H1 (cell line): ENCODE measurements around the gene NAIF1. TPM values are rescaled to one million over a fixed set of nuclear protein-coding genes. Genes with fewer than 3 reads are reported as not detected.

Experiments used
- CTCF ChIA-PET: fragments of 300-600 bp; sonication (Branson Sonifier 250); formaldehyde crosslinking; loops from one replicate; lab custom pipeline; 2021; ENCODE audit not compliant: partially characterized antibody; lab: Charles Lee
- POLR2A ChIA-PET: fragments of 300-600 bp; sonication (Branson Sonifier 250); formaldehyde crosslinking; loops from one replicate; lab custom pipeline; 2021; ENCODE audit warnings: inconsistent platforms; ENCODE audit not compliant: partially characterized antibody; lab: Charles Lee
- DNase-seq, 2 experiments: peaks; one replicate each; pipeline versions ENCODE4 v3.0.0 to v3.0.0-alpha.2; 2010 to 2022; ENCODE audit warnings: low spot score in 2 of 2, low read depth in 1 of 2, mixed read lengths in 1 of 2
- FAIRE-seq: peaks from 2 replicates; lab custom pipeline; 2011; peaks lifted over from hg19 to GRCh38; lab: Jason Lieb, UNC
- H2AFZ ChIP-seq: 2 replicates; pipeline ENCODE4 v1.8.1; 2012; ENCODE audit warnings: low read length, inconsistent platforms
- H2AK5ac ChIP-seq: 2 replicates; pipeline ENCODE4 v1.6.1; 2013; ENCODE audit warnings: low read depth, low read length
- H2BK120ac ChIP-seq: replicated peaks from 2 replicates; pipeline ENCODE3; 2013; ENCODE audit warnings: low read depth, low read length, inconsistent platforms
- H2BK12ac ChIP-seq: 2 replicates; pipeline ENCODE4 v1.6.1; 2013; ENCODE audit warnings: low read depth, low read length
- H2BK15ac ChIP-seq: 2 replicates; pipeline ENCODE4 v1.6.1; 2013; ENCODE audit warnings: low read length
- H2BK20ac ChIP-seq: 2 replicates; pipeline ENCODE4 v1.6.1; 2013; ENCODE audit warnings: low read length
- H2BK5ac ChIP-seq: 2 replicates; pipeline ENCODE4 v1.6.1; 2013; ENCODE audit warnings: low read depth, low read length
- H3K14ac ChIP-seq: 2 replicates; pipeline ENCODE4 v1.6.1; 2013; ENCODE audit warnings: inconsistent platforms; ENCODE audit not compliant: insufficient read length
- H3K18ac ChIP-seq: 2 replicates; pipeline ENCODE4 v1.6.1; 2013; ENCODE audit warnings: low read length; ENCODE audit errors: extremely low read depth
- H3K23ac ChIP-seq: 2 replicates; pipeline ENCODE4 v1.6.1; 2013; ENCODE audit warnings: inconsistent platforms; ENCODE audit not compliant: insufficient read length
- H3K23me2 ChIP-seq: 2 replicates; pipeline ENCODE4 v1.6.1; 2013; ENCODE audit warnings: low read depth, low read length
- H3K27ac ChIP-seq: 2 replicates; pipeline ENCODE4 v1.6.1; 2011; ENCODE audit warnings: low read depth, low read length, inconsistent platforms
- H3K27me3 ChIP-seq, 4 experiments: replicated peaks in 1 of 4; 1 replicate in 1 of 4; 2 replicates in 3 of 4; pipeline versions ENCODE4 v1.6.1 to v1.8.1; 2011 to 2013; ENCODE audit warnings: low read length in 3 of 4, mild to moderate bottlenecking in 3 of 4, inconsistent platforms in 2 of 4, mixed read lengths in 2 of 4, moderate library complexity in 1 of 4; ENCODE audit not compliant: control insufficient read depth in 3 of 4, insufficient read depth in 3 of 4; ENCODE audit errors: extremely low read depth in 1 of 4
- H3K36me3 ChIP-seq, 4 experiments: 2 replicates each; pipeline versions ENCODE4 v1.6.1 to v1.8.1; 2011 to 2013; ENCODE audit warnings: mild to moderate bottlenecking in 4 of 4, low read length in 3 of 4, moderate library complexity in 2 of 4, control low read depth in 1 of 4, inconsistent platforms in 1 of 4; ENCODE audit not compliant: insufficient read depth in 4 of 4, control insufficient read depth in 2 of 4
- H3K4ac ChIP-seq: replicated peaks from 2 replicates; pipeline ENCODE3; 2013; ENCODE audit warnings: low read length, low read depth, mixed read lengths, inconsistent platforms; ENCODE audit not compliant: insufficient read length
- H3K4me1 ChIP-seq, 4 experiments: replicated peaks in 1 of 4; 1 replicate in 1 of 4; 2 replicates in 3 of 4; pipeline versions ENCODE4 v1.6.1 to v1.8.1; 2011 to 2013; ENCODE audit warnings: low read length in 3 of 4, inconsistent platforms in 2 of 4, mixed read lengths in 1 of 4; ENCODE audit not compliant: insufficient read depth in 4 of 4, control insufficient read depth in 3 of 4
- H3K4me2 ChIP-seq, 2 experiments: 2 replicates each; pipeline versions ENCODE4 v1.6.1 to v1.8.1; 2011 to 2013; ENCODE audit warnings: low read depth in 2 of 2, low read length in 2 of 2, control low read depth in 1 of 2, inconsistent platforms in 1 of 2, mild to moderate bottlenecking in 1 of 2; ENCODE audit not compliant: insufficient read depth in 1 of 2
- H3K4me3 ChIP-seq, 4 experiments: fragments of 200-600, 300-600 bp in 1 of 4; sonication (generic), shearing (Covaris generic), sonication (Bioruptor Twin) in 1 of 4; 2 replicates each; pipeline versions ENCODE4 v1.5.1 to v1.8.1; 2011 to 2016; ENCODE audit warnings: low read length in 4 of 4, low read depth in 3 of 4, control low read depth in 2 of 4, inconsistent platforms in 2 of 4, mild to moderate bottlenecking in 2 of 4, mixed read lengths in 1 of 4, moderate library complexity in 1 of 4; ENCODE audit not compliant: insufficient read depth in 2 of 4; ENCODE audit errors: extremely low read depth in 1 of 4
- H3K56ac ChIP-seq: replicated peaks from 2 replicates; pipeline ENCODE3; 2013; ENCODE audit warnings: low read depth, mild to moderate bottlenecking, mixed read lengths, low read length, inconsistent platforms; ENCODE audit not compliant: insufficient read length
- H3K79me1 ChIP-seq: 2 replicates; pipeline ENCODE4 v1.6.1; 2013; ENCODE audit warnings: low read depth, low read length, control low read depth
- H3K79me2 ChIP-seq, 2 experiments: 2 replicates each; pipeline versions ENCODE4 v1.6.1 to v1.8.1; 2012 to 2013; ENCODE audit warnings: low read length in 2 of 2, mild to moderate bottlenecking in 2 of 2, inconsistent platforms in 1 of 2; ENCODE audit not compliant: insufficient read depth in 2 of 2, control insufficient read depth in 1 of 2
- H3K9ac ChIP-seq, 4 experiments: replicated peaks in 1 of 4; 1 replicate in 1 of 4; 2 replicates in 3 of 4; pipeline versions ENCODE4 v1.6.1 to v1.8.1; 2011 to 2013; ENCODE audit warnings: low read depth in 3 of 4, low read length in 3 of 4, control low read depth in 2 of 4, mild to moderate bottlenecking in 2 of 4, moderate library complexity in 2 of 4, inconsistent platforms in 1 of 4; ENCODE audit errors: extremely low read depth in 1 of 4
- H3K9me3 ChIP-seq, 2 experiments: 2 replicates each; pipeline versions ENCODE4 v1.6.1 to v1.8.1; 2012 to 2013; ENCODE audit warnings: mild to moderate bottlenecking in 2 of 2, moderate library complexity in 2 of 2, control low read depth in 1 of 2, inconsistent platforms in 1 of 2, low read depth in 1 of 2, low read length in 1 of 2, mixed read lengths in 1 of 2; ENCODE audit not compliant: insufficient read depth in 2 of 2
- H4K20me1 ChIP-seq, 2 experiments: replicated peaks in 1 of 2; 2 replicates each; pipeline versions ENCODE3 to v1.8.1; 2011 to 2013; ENCODE audit warnings: inconsistent platforms in 2 of 2, low read length in 2 of 2, mild to moderate bottlenecking in 1 of 2; ENCODE audit not compliant: insufficient read depth in 2 of 2, control insufficient read depth in 1 of 2
- H4K5ac ChIP-seq: 2 replicates; pipeline ENCODE4 v1.6.1; 2013; ENCODE audit warnings: low read length, low read depth, mixed read lengths, inconsistent platforms; ENCODE audit not compliant: insufficient read length
- H4K8ac ChIP-seq: 2 replicates; pipeline ENCODE4 v1.8.0; 2013; ENCODE audit warnings: mild to moderate bottlenecking, moderate library complexity, low read length, inconsistent platforms; ENCODE audit not compliant: insufficient read depth; ENCODE audit errors: extremely low read depth
- H4K91ac ChIP-seq: replicated peaks from 2 replicates; pipeline ENCODE3; 2013; ENCODE audit warnings: low read length, mixed read lengths, inconsistent platforms; ENCODE audit not compliant: insufficient read length
- BRCA1 ChIP-seq: IDR thresholded peaks from 2 replicates; pipeline ENCODE4 v1.6.1; 2012; ENCODE audit warnings: low read depth, low read length, improper control_type of control experiment
- CBX8 ChIP-seq: fragments of 300-800, 300-1000 bp; sonication (generic); IDR thresholded peaks from 2 replicates; pipeline ENCODE4 v1.7.1; 2016; ENCODE audit warnings: low read depth, low read length, borderline replicate concordance
- CHD2 ChIP-seq: IDR thresholded peaks from 2 replicates; pipeline ENCODE4 v1.6.1; 2012; ENCODE audit warnings: low read length, improper control_type of control experiment
- E2F6 ChIP-seq: IDR thresholded peaks from 2 replicates; pipeline ENCODE4 v1.6.1; 2012; ENCODE audit warnings: inconsistent platforms
- FOSL1 ChIP-seq: IDR thresholded peaks from 2 replicates; pipeline ENCODE4 v1.6.1; 2011; ENCODE audit warnings: mild to moderate bottlenecking, low read depth, low read length, moderate library complexity; ENCODE audit not compliant: insufficient read depth
- KDM4A ChIP-seq: IDR thresholded peaks from one replicate; pipeline ENCODE4 v1.7.1; 2012; ENCODE audit warnings: low read depth, mild to moderate bottlenecking, moderate library complexity, low read length, inconsistent platforms; ENCODE audit not compliant: severe bottlenecking
- TAF7 ChIP-seq: optimal IDR thresholded peaks from 2 replicates; pipeline ENCODE3; 2011; ENCODE audit warnings: low read depth, mild to moderate bottlenecking, inconsistent platforms, low read length, moderate library complexity, borderline replicate concordance
- WGBS, 2 experiments: shearing (Covaris generic) in 1 of 2; methylation state at CpG; one replicate each; pipeline versions ENCODE4 v1.1.6 to v1.1.7; 2013 to 2015; ENCODE audit warnings: low lambda C conversion rate in 2 of 2, mixed read lengths in 2 of 2, inconsistent platforms in 1 of 2, low coverage in 1 of 2, missing lambda C conversion rate in 1 of 2; ENCODE audit not compliant: insufficient replicate concordance in 2 of 2, insufficient coverage in 1 of 2, insufficient read length in 1 of 2; ENCODE audit errors: extremely low coverage in 1 of 2, missing lambda C conversion rate in 1 of 2; 5-methylcytosine and 5-hydroxymethylcytosine counted together
- long read RNA-seq, 2 experiments: library from RNA in 1 of 2; library from capped mRNA in 1 of 2; stranded (forward); transcript quantifications; one replicate each; pipeline ENCODE4 v2.0.0, GENCODE V29; 2021; ENCODE audit warnings: inconsistent platforms in 1 of 2
- polyA minus RNA-seq, 3 experiments: library from RNA; depleted of rRNA, polyadenylated mRNA; stranded (reverse); fragments of >200 nt; gene quantifications; 1 replicate in 2 of 3; 2 replicates in 1 of 3; pipeline ENCODE4 v1.2.3, GENCODE V29; 2011
- polyA plus RNA-seq, 7 experiments: library from polyadenylated mRNA; depleted of rRNA in 3 of 7; stranded (reverse) in 5 of 7; unstranded in 2 of 7; fragments of >200 nt in 5 of 7; fragments of 200-250 nt in 2 of 7; gene quantifications; 1 replicate in 5 of 7; 2 replicates in 1 of 7; 4 replicates in 1 of 7; pipeline versions ENCODE4 v1.2.1 to v1.2.3, GENCODE V29; 2011 to 2013; ENCODE audit warnings: missing spikeins in 2 of 7, mixed read lengths in 2 of 7
- total RNA-seq: library from RNA; stranded (reverse); fragmentation: NEBNext Ultra II Directional; extraction: Animal tissue kit (Norgen Biotek cat#: 25700); gene quantifications from 2 replicates; pipeline ENCODE4 v1.2.1, GENCODE V29; 2021

NAIF1 gene
- total RNA-seq, result 8.7 and 11.6 TPM in 2 replicates
- polyA plus RNA-seq (2011; rRNA removed), result 9.0 and 11.2 TPM in 2 replicates
- polyA plus RNA-seq (2011; cell fraction: cytosol; rRNA removed), result 12.5 TPM
- 10.5 TPM for polyA plus RNA-seq (2011; cell fraction: nucleus; rRNA removed)
- 7.3 to 9.9 TPM (median 9.4 TPM) in 4 replicates for polyA plus RNA-seq (2012, experiment 1 of 2)
- polyA plus RNA-seq (2012, experiment 2 of 2), result 7.0 TPM
- 5.9 TPM for polyA plus RNA-seq (2013, experiment 1 of 2)
- polyA plus RNA-seq (2013, experiment 2 of 2), result 5.8 TPM
- 8.0 and 10.2 TPM in 2 replicates for polyA minus RNA-seq (2011; rRNA and poly(A)+ RNA removed)
- polyA minus RNA-seq (2011; cell fraction: cytosol; rRNA and poly(A)+ RNA removed), result 6.5 TPM
- polyA minus RNA-seq (2011; cell fraction: nucleus; rRNA and poly(A)+ RNA removed), result 5.1 TPM
- long read RNA-seq, experiment 1, partial matches to known transcripts, result 2 of 4 reads
- long read RNA-seq, experiment 1, other reads (novel, unspliced or antisense), result 1 of 4 reads
- long read RNA-seq, experiment 2, result 0 reads

- H4K8ac ChIP-seq, result peak within 1 kb of the TSS; percentile 71
- H3K4ac ChIP-seq, result peak within 1 kb of the TSS; percentile 98
- H2BK15ac ChIP-seq, result peak within 1 kb of the TSS; percentile 92; the same call in 1 of the 2 replicates
- H3K18ac ChIP-seq, result peak within 1 kb of the TSS; percentile 95
- H3K79me2 ChIP-seq, result peaks cover 0 to 20% of the 10 kb centered on the region in 2 experiments; a peak in 2 of 4 replicates
- H3K9me3 ChIP-seq, result no peaks in the 10 kb centered on the region
- H4K20me1 ChIP-seq, result peaks cover 0 to 4% of the 10 kb centered on the region in 2 experiments
- peaks cover 8% of the 10 kb centered on the region for H3K23me2 ChIP-seq
- peak; percentile 76 for FAIRE-seq
- peak within 1 kb of the TSS; percentile 92 for H3K27ac ChIP-seq
- DNase-seq, result peak; percentile 95 to 99
- H2BK20ac ChIP-seq, result 0 out of 2 replicates have a peak within 1 kb of the TSS, but pooled peaks have one; percentile 34
- H2AK5ac ChIP-seq, result peak within 1 kb of the TSS; percentile 89; the same call in 1 of the 2 replicates
- ChIA-PET CTCF (interaction anchor here (0.5 to 6.0 kb wide), 12 partner anchors 8 to 124 kb away, joined by 3 to 27 read pairs (median 8); no protein-coding TSS in a partner anchor), POLR2A (interaction anchor here (0.6 to 1.7 kb wide), 8 partner anchors 11 to 138 kb away, joined by 3 to 7 read pairs (median 4); no protein-coding TSS in a partner anchor)
- H3K27me3 ChIP-seq, result no peaks in the 10 kb centered on the region; a peak in 1 of 7 replicates
- H3K4me2 ChIP-seq, result peak within 1 kb of the TSS; percentile 95 to 98
- H3K4me3 ChIP-seq, result peak within 1 kb of the TSS; percentile 75 to 84 (median 82)
- H2AFZ ChIP-seq, result peak within 1 kb of the TSS; percentile 77
- peak within 1 kb of the TSS; percentile 73 to 91 (median 86) for H3K9ac ChIP-seq
- no peaks in the 10 kb centered on the region for H3K36me3 ChIP-seq
- H2BK5ac ChIP-seq, result peak within 1 kb of the TSS; percentile 89
- H4K91ac ChIP-seq, result peak within 1 kb of the TSS; percentile 97
- H4K5ac ChIP-seq, result peak within 1 kb of the TSS; percentile 89
- peak within 1 kb of the TSS; percentile 92 for H3K56ac ChIP-seq
- H3K4me1 ChIP-seq, result peaks cover under 1 to 13% (median 8%) of the 10 kb centered on the region in 4 experiments
- H3K14ac ChIP-seq, result no peak within 1 kb of the TSS
- H3K79me1 ChIP-seq, result peaks cover 11% of the 10 kb centered on the region
- peak within 1 kb of the TSS; percentile 68 for H2BK12ac ChIP-seq
- peak within 1 kb of the TSS; percentile 94 for H2BK120ac ChIP-seq
- H3K23ac ChIP-seq, result no peak within 1 kb of the TSS
- 39% methylated on average over 49 of the region's 54 CpGs; no CpG with 5 or more reads in 1 of the 2 experiments for WGBS, 2 experiments
- no peak for TF ChIP-seq CBX8
- TF ChIP-seq FOSL1, result peak; percentile 89
- TF ChIP-seq TAF7, result no peak
- peak; percentile 17 for TF ChIP-seq KDM4A
- TF ChIP-seq CHD2, result peak; percentile 97
- no peak for TF ChIP-seq BRCA1
- peak; percentile 59; the same call in 1 of the 2 replicates for TF ChIP-seq E2F6
These were observed at the start of gene NAIF1 for GRCh38 chr9:128066713-128067644. NAIF1 (minus strand) TSS chr9:128067320; CDS start chr9:128067101, 219 bp downstream.
